HEK293 (cell line): Measurements from ENCODE around the gene CPNE2.

ENCODE experiments used
- CTCF ChIA-PET: fragments of 350-600 bp; formaldehyde crosslinking; extraction: SDS; loops from one replicate; lab custom pipeline; 2021; ENCODE audit warnings: antibody characterized with exemption; lab: Yijun Ruan, JAX
- POLR2A ChIA-PET: fragments of 300-600 bp; formaldehyde crosslinking; extraction: SDS; loops from one replicate; lab custom pipeline; 2020; ENCODE audit warnings: antibody characterized with exemption, inconsistent platforms; lab: Yijun Ruan, JAX
- H3K27ac ChIP-seq: fragments of 200-500 bp; sonication (Bioruptor generic); 2 replicates; pipeline ENCODE4 v1.5.1; 2014; ENCODE audit warnings: low read depth, low read length, control low read depth, inconsistent platforms; ENCODE audit errors: extremely low read depth
- H3K36me3 ChIP-seq, 2 experiments: fragments of 200-500 bp in 1 of 2; sonication (Bioruptor generic) in 1 of 2; 1 replicate in 1 of 2; 2 replicates in 1 of 2; pipeline ENCODE4 v1.5.1; 2014 to 2017; ENCODE audit warnings: inconsistent platforms in 2 of 2, low read length in 2 of 2; ENCODE audit not compliant: control insufficient read depth in 2 of 2, insufficient read depth in 1 of 2
- H3K4me1 ChIP-seq: fragments of 200-500 bp; sonication (Bioruptor generic); 2 replicates; pipeline ENCODE4 v1.5.1; 2014; ENCODE audit warnings: mild to moderate bottlenecking, low read length, inconsistent platforms; ENCODE audit not compliant: control insufficient read depth, insufficient read depth
- H3K4me3 ChIP-seq: 2 replicates; pipeline ENCODE4 v1.5.1; 2011; ENCODE audit warnings: low read depth, mild to moderate bottlenecking, control low read depth, low read length, moderate library complexity
- H3K9me3 ChIP-seq: fragments of 200-500 bp; sonication (Bioruptor generic); 2 replicates; pipeline ENCODE4 v1.5.1; 2014; ENCODE audit warnings: low read depth, low read length, inconsistent platforms; ENCODE audit not compliant: control insufficient read depth, insufficient read depth
- CTCF ChIP-seq: fragments of 450-650 bp; formaldehyde crosslinking; IDR thresholded peaks from 2 replicates; pipeline ENCODE4 v1.5.1; 2016; ENCODE audit warnings: missing biosample characterization, missing genetic modification characterization
- PRDM10 ChIP-seq: fragments of 450-650 bp; formaldehyde crosslinking; IDR thresholded peaks from 2 replicates; pipeline ENCODE4 v1.5.1; 2016; ENCODE audit warnings: missing biosample characterization, missing genetic modification characterization
- SCRT1 ChIP-seq: fragments of 450-650 bp; formaldehyde crosslinking; IDR thresholded peaks from 2 replicates; pipeline ENCODE4 v1.5.1; 2016; ENCODE audit warnings: missing biosample characterization, missing genetic modification characterization, borderline replicate concordance
- TRIM28 ChIP-seq: IDR thresholded peaks from 2 replicates; pipeline ENCODE4 v1.6.1; 2011; ENCODE audit warnings: low read length, control low read depth, borderline replicate concordance
- ZBTB6 ChIP-seq: fragments of 450-650 bp; formaldehyde crosslinking; IDR thresholded peaks from 2 replicates; pipeline ENCODE4 v1.5.1; 2017; ENCODE audit warnings: missing biosample characterization, missing genetic modification characterization
- ZFP69B ChIP-seq: fragments of 450-650 bp; formaldehyde crosslinking; IDR thresholded peaks from 2 replicates; pipeline ENCODE4 v1.5.1; 2016; ENCODE audit warnings: missing biosample characterization, missing genetic modification characterization
- ZNF174 ChIP-seq: fragments of 450-650 bp; formaldehyde crosslinking; IDR thresholded peaks from 2 replicates; pipeline ENCODE4 v1.5.0; 2017; ENCODE audit warnings: missing biosample characterization, mild to moderate bottlenecking, missing genetic modification characterization
- ZNF274 ChIP-seq, 2 experiments: fragments of 200-500 bp in 1 of 2; fragments of 450-650 bp in 1 of 2; sonication (Bioruptor generic) in 1 of 2; formaldehyde crosslinking in 1 of 2; IDR thresholded peaks; 2 replicates each; pipeline versions ENCODE4 v1.5.1 to v1.6.1; 2014 to 2016; ENCODE audit warnings: borderline replicate concordance in 1 of 2, inconsistent platforms in 1 of 2, low read length in 1 of 2, missing biosample characterization in 1 of 2, missing genetic modification characterization in 1 of 2
- ZNF335 ChIP-seq: fragments of 450-650 bp; formaldehyde crosslinking; conservative IDR thresholded peaks from 2 replicates; pipeline ENCODE4 v1.5.1; 2016; ENCODE audit warnings: missing biosample characterization, missing genetic modification characterization
- ZNF341 ChIP-seq: fragments of 450-650 bp; formaldehyde crosslinking; IDR thresholded peaks from 2 replicates; pipeline ENCODE4; 2016; ENCODE audit warnings: low read depth, missing biosample characterization, missing genetic modification characterization
- ZNF501 ChIP-seq: fragments of 450-650 bp; formaldehyde crosslinking; IDR thresholded peaks from 2 replicates; pipeline ENCODE4 v1.5.1; 2016; ENCODE audit warnings: missing biosample characterization, missing genetic modification characterization
- ZNF518A ChIP-seq: fragments of 450-650 bp; formaldehyde crosslinking; conservative IDR thresholded peaks from 2 replicates; pipeline ENCODE4 v1.5.1; 2016; ENCODE audit warnings: low read depth, missing biosample characterization, missing genetic modification characterization
- ZNF555 ChIP-seq: fragments of 450-650 bp; formaldehyde crosslinking; conservative IDR thresholded peaks from 2 replicates; pipeline ENCODE4 v1.5.1; 2017; ENCODE audit warnings: missing biosample characterization, mild to moderate bottlenecking, missing genetic modification characterization, inconsistent platforms
- ZNF623 ChIP-seq: fragments of 450-650 bp; formaldehyde crosslinking; IDR thresholded peaks from 2 replicates; pipeline ENCODE4 v1.5.1; 2016; ENCODE audit warnings: missing biosample characterization, missing genetic modification characterization
- ZNF654 ChIP-seq: fragments of 450-650 bp; formaldehyde crosslinking; IDR thresholded peaks from 2 replicates; pipeline ENCODE4 v1.5.1; 2016; ENCODE audit warnings: low read depth, missing biosample characterization, missing genetic modification characterization
- ZNF660 ChIP-seq: fragments of 450-650 bp; IDR thresholded peaks from 2 replicates; pipeline ENCODE4 v1.5.1; 2018; ENCODE audit warnings: missing biosample characterization, mild to moderate bottlenecking, missing genetic modification characterization
- ZNF692 ChIP-seq: fragments of 450-650 bp; formaldehyde crosslinking; IDR thresholded peaks from 2 replicates; pipeline ENCODE4 v1.5.1; 2016; ENCODE audit warnings: missing biosample characterization, missing genetic modification characterization
- ZNF777 ChIP-seq: fragments of 450-650 bp; formaldehyde crosslinking; IDR thresholded peaks from 2 replicates; pipeline ENCODE4 v1.5.1; 2017; ENCODE audit warnings: missing biosample characterization, missing genetic modification characterization, borderline replicate concordance

CPNE2 gene

GRCh38 chr16:57084257-57084770 is 8.1 kb upstream of the CPNE2 start:
- Histone ChIP-seq H3K27ac (no peak overlapping the region), H3K9me3 (no peaks in the 10 kb centered on the region), H3K36me3 (no peaks in the 10 kb centered on the region), H3K4me1 (no peaks in the 10 kb centered on the region), H3K4me3 (no peak overlapping the region)
- TF ChIP-seq ZNF623 (tag by site-specific recombination): no peak
- TF ChIP-seq ZFP69B (tag by site-specific recombination): peak; percentile 94
- peak; percentile 70 for TF ChIP-seq PRDM10 (tag by site-specific recombination)
- peak; percentile 43 for TF ChIP-seq ZNF660 (tag by site-specific recombination)
- peak; percentile 85 for TF ChIP-seq ZNF335
- 0 out of 2 replicates have a peak, but pooled peaks have one; percentile 28 for TF ChIP-seq ZNF501 (tag by site-specific recombination)
- TF ChIP-seq ZNF555 (tag by site-specific recombination): no peak
- no peak for TF ChIP-seq ZNF777
- TF ChIP-seq ZNF692 (tag by site-specific recombination): peak; percentile 95
- peak; percentile 90 for TF ChIP-seq CTCF
- peak; percentile 49; the same call in 1 of the 2 replicates for TF ChIP-seq ZNF518A (tag by site-specific recombination)
- peak; percentile 64 for TF ChIP-seq ZNF654
- CTCF ChIA-PET: interaction anchor here (0.6 to 3.1 kb wide), 30 partner anchors 9 to 733 kb away, joined by 3 to 24 read pairs (median 4); partner anchors contain the start of gene CPNE2
- POLR2A ChIA-PET: interaction anchor here (1.2 kb wide), 1 partner anchor 9 kb away, joined by 4 read pairs; no protein-coding TSS in a partner anchor

- CTCF ChIA-PET: interaction anchor here (0.6 to 3.1 kb wide), 17 partner anchors 8 to 335 kb away, joined by 3 to 24 read pairs (median 12); partner anchors contain the start of gene CPNE2
- H3K9me3 ChIP-seq: no peaks in the 10 kb centered on the region
- no peak overlapping the region for H3K27ac ChIP-seq
- no peak overlapping the region for H3K4me3 ChIP-seq
- POLR2A ChIA-PET: interaction anchor here (1.2 kb wide), 1 partner anchor 9 kb away, joined by 4 read pairs; no protein-coding TSS in a partner anchor
- no peaks in the 10 kb centered on the region for H3K4me1 ChIP-seq
- H3K36me3 ChIP-seq: no peaks in the 10 kb centered on the region
- no peak for TF ChIP-seq ZBTB6
- TF ChIP-seq TRIM28: no peak
- TF ChIP-seq ZNF341 (tag by site-specific recombination): no peak
- TF ChIP-seq ZNF660 (tag by site-specific recombination): no peak
- TF ChIP-seq SCRT1 (tag by site-specific recombination): no peak
- TF ChIP-seq ZNF174: no peak
- no peak for TF ChIP-seq ZNF274 (IDR thresholded peaks at IDR 0.05; ENCODE audit: low read length)
- TF ChIP-seq ZNF274 (tag by site-specific recombination; IDR thresholded peaks at IDR 0.05; ENCODE audit: borderline replicate concordance): no peak
These were observed 7.4 kb upstream of the CPNE2 start for GRCh38 chr16:57084996-57085395.
